ENCODE data around the gene KRTAP5-8.
"Not testable (repeated sequence)": the region's sequence is repeated elsewhere in the genome, so short reads cannot be mapped to it uniquely, and the experiment has no call there.

The KRTAP5-8 gene

GRCh38 chr11:71530602-71531001, 7.2 kb upstream of the KRTAP5-8 start:
- no peak for DNase-seq (ENCODE audit: insufficient read length, low spot score)
- FAIRE-seq = no peak
- TF ChIP-seq, protein P1, sequence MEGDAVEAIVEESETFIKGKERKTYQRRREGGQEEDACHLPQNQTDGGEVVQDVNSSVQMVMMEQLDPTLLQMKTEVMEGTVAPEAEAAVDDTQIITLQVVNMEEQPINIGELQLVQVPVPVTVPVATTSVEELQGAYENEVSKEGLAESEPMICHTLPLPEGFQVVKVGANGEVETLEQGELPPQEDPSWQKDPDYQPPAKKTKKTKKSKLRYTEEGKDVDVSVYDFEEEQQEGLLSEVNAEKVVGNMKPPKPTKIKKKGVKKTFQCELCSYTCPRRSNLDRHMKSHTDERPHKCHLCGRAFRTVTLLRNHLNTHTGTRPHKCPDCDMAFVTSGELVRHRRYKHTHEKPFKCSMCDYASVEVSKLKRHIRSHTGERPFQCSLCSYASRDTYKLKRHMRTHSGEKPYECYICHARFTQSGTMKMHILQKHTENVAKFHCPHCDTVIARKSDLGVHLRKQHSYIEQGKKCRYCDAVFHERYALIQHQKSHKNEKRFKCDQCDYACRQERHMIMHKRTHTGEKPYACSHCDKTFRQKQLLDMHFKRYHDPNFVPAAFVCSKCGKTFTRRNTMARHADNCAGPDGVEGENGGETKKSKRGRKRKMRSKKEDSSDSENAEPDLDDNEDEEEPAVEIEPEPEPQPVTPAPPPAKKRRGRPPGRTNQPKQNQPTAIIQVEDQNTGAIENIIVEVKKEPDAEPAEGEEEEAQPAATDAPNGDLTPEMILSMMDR (IDR thresholded peaks at IDR 0.05; ENCODE audit: insufficient read depth, missing control alignments) = no peak

- TF ChIP-seq, protein P1 (IDR thresholded peaks at IDR 0.05; ENCODE audit: insufficient read depth, missing control alignments) = no peak
- FAIRE-seq = no peak
Measured at GRCh38 chr11:71532036-71532610, 5.7 kb upstream of the KRTAP5-8 start.

GRCh38 chr11:71534711-71535608, 2.9 kb upstream of the KRTAP5-8 start:
- not testable (repeated sequence) for FAIRE-seq; DNase-seq (ENCODE audit: insufficient read length, low spot score)

More at GRCh38 chr11:71532036-71532610, 5.7 kb upstream of the KRTAP5-8 start:
- DNase-seq (ENCODE audit: insufficient read length, low spot score) = no peak

GRCh38 chr11:71535825-71536224, 2.0 kb upstream of the KRTAP5-8 start:
- DNase-seq (ENCODE audit: insufficient read length, low spot score) (no peak), FAIRE-seq (no peak)
- TF ChIP-seq, protein P1 (IDR thresholded peaks at IDR 0.05; ENCODE audit: insufficient read depth, missing control alignments) = no peak

DNA sequence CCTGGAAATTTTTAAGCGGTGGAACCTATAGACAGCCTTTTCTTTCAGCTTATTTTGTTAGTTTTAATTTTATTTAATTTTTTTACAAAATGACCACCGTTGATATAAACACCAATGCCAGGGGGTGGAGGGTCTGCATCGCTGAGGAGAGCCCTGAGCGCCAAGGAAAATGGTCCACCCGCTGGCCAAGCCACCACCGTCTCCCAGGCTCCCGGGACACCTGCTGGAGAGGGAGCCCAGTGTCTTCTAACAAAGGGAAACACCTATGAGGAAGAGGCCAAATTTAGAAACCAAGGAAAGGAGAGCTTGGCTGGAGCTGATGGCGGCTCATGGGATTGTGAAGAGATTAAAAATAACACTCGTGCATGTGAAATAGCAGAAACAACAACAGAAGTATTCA, 288 bp upstream of the KRTAP5-8 start:
- FAIRE-seq (no peak), DNase-seq (ENCODE audit: insufficient read length, low spot score) (no peak)
- TF ChIP-seq, protein P1 (IDR thresholded peaks at IDR 0.05; ENCODE audit: insufficient read depth, missing control alignments) = no peak

- FAIRE-seq = no peak
Measured at GRCh38 chr11:71538666-71538990, 803 bp downstream of the KRTAP5-8 start.

DNA sequence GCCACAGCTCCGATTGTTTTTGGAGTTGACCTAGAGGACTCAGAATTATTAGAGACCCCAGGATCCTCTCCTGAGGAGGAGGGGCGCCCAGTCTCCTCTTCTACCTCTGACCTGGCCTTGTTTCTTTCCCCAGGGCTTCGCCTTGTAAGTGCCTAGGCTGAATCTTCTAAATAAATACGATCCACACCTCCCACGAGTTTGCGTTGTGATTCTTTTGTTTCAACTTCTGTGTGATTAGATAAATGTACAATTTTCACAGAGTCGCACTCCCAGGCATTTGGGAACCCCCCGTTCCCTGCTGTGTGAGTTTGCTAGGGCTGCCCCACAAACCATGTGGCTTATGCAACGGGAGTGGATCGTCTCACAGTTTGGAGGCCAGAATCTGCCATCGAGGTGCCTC, 1.2 kb downstream of the KRTAP5-8 start:
- TF ChIP-seq, protein P1 (IDR thresholded peaks at IDR 0.05; ENCODE audit: insufficient read depth, missing control alignments) = no peak
- DNase-seq (ENCODE audit: insufficient read length, low spot score) (no peak), FAIRE-seq (no peak)

More at GRCh38 chr11:71538666-71538990, 803 bp downstream of the KRTAP5-8 start:
- TF ChIP-seq, protein P1 (IDR thresholded peaks at IDR 0.05; ENCODE audit: insufficient read depth, missing control alignments) = no peak
- no peak for DNase-seq (ENCODE audit: insufficient read length, low spot score)

DNA sequence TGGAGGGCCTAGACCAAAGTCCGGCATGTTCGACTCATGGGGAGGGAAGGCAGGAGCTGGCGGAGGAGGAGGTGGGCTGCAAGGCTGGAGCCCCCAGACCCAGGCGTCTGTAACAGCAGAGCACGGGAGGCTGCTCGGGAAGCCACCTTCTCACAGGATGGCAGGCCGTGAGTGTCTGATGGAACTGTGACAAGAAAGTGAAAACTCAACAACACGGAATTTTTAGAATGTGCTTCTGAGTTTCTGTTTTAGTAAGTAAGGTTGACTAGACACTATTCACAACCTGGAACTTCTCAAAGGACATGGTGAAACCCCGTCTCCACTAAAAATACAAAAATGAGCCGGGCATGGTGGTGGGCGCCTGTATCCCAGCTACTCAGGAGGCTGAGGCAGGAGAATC, 2.1 kb downstream of the KRTAP5-8 start:
- not testable (repeated sequence) for FAIRE-seq; DNase-seq (ENCODE audit: insufficient read length, low spot score)

- DNase-seq (ENCODE audit: insufficient read length, low spot score); FAIRE-seq: not testable (repeated sequence)
Measured at GRCh38 chr11:71540521-71541304, 2.9 kb downstream of the KRTAP5-8 start.
